Vagina (tissue), 2 donors: Measurements from ENCODE around the gene BMPR1B.

Experiments used
- POLR2A ChIP-seq, 2 donors: fragments of 450-650 bp; IDR thresholded peaks; one replicate each; pipeline ENCODE4 v1.6.1; 2017; ENCODE audit warnings: antibody characterized with exemption in 2 of 2, mild to moderate bottlenecking in 2 of 2, moderate library complexity in 2 of 2
- POLR2AphosphoS5 ChIP-seq, 2 donors: sonication (generic); formaldehyde crosslinking; IDR thresholded peaks; one replicate each; pipeline ENCODE4 v1.9.0; 2017; ENCODE audit warnings: antibody characterized with exemption in 2 of 2, mild to moderate bottlenecking in 2 of 2, low read depth in 1 of 2; ENCODE audit not compliant: insufficient read depth in 1 of 2
- TF ChIP-seq, protein P1 (sequence below), 3 experiments: fragments of 450-650 bp in 2 of 3; fragments of 200-600 bp in 1 of 3; sonication (generic) in 1 of 3; IDR thresholded peaks; one replicate each; pipeline ENCODE4 v1.5.1; 2017 to 2019; ENCODE audit warnings: antibody characterized with exemption in 3 of 3, mild to moderate bottlenecking in 2 of 3, moderate library complexity in 2 of 3

DNA sequence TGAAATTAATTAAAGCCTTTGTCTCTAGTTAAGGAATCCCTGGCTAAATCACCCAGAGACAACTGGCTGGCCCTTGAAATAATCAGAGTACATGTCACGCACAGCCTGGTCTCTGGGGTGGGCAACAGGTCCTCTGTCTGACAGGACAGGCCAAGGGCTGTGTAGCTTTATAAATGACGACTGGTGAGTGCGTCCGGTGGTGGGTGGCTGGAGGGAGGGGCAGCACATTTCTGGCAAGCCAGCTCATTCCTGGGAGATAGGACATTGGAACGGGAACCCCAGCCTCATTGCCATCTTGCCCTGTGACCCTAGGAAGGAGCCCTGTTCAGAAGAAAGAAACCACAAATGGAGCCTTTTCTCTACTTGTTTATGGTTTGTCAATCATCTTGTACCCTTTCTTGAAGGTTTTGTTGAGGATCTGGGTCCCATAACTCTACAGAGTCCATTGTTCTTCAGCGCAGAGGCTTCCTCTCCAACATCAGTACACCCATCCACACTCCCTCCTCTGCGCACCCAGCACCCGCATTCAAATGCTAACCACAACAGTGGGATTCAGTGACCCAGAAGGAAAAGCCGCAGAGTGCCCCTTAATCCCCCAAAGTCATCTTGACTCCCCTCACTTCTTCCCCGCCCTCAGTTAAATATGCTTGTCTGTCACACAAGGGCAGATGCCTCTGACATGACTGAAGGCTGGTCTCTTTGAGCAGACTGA, 422.9 kb downstream of the BMPR1B start:
- TF ChIP-seq POLR2A (IDR thresholded peaks at IDR 0.05) (no peak), POLR2AphosphoS5 (IDR thresholded peaks at IDR 0.05; ENCODE audit: insufficient read depth in 1 of 2, low read depth in 1 of 2) (no peak)
- TF ChIP-seq, protein P1, sequence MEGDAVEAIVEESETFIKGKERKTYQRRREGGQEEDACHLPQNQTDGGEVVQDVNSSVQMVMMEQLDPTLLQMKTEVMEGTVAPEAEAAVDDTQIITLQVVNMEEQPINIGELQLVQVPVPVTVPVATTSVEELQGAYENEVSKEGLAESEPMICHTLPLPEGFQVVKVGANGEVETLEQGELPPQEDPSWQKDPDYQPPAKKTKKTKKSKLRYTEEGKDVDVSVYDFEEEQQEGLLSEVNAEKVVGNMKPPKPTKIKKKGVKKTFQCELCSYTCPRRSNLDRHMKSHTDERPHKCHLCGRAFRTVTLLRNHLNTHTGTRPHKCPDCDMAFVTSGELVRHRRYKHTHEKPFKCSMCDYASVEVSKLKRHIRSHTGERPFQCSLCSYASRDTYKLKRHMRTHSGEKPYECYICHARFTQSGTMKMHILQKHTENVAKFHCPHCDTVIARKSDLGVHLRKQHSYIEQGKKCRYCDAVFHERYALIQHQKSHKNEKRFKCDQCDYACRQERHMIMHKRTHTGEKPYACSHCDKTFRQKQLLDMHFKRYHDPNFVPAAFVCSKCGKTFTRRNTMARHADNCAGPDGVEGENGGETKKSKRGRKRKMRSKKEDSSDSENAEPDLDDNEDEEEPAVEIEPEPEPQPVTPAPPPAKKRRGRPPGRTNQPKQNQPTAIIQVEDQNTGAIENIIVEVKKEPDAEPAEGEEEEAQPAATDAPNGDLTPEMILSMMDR (IDR thresholded peaks at IDR 0.05) = no peak
